Gastrocnemius medialis (tissue), 4 donors: ENCODE results near the gene SLC6A8. TPM values are rescaled to one million over a fixed set of nuclear protein-coding genes. Genes with fewer than 3 reads are reported as not detected.
"Not testable (repeated sequence)": the region's sequence is repeated elsewhere in the genome, so short reads cannot be mapped to it uniquely, and the experiment has no call there.

ENCODE experiments used
- ATAC-seq, 2 donors: fragments of 150-250 bp; one replicate each; pipeline ENCODE4 v1.9.1; 2016
- DNase-seq, 2 donors: peaks; one replicate each; pipeline ENCODE4 v3.0.0-alpha.2; 2019
- H3K27ac ChIP-seq, 4 donors: fragments of 200-600 bp; sonication (generic); 1 replicate in 1 of 4; 2 replicates in 3 of 4; pipeline ENCODE4 v1.5.1; 2016 to 2018; ENCODE audit warnings: mild to moderate bottlenecking in 2 of 4, moderate library complexity in 1 of 4
- H3K27me3 ChIP-seq, 3 donors: fragments of 200-600 bp; sonication (generic) in 2 of 3; 1 replicate in 1 of 3; 2 replicates in 2 of 3; pipeline versions ENCODE4 v1.5.1 to v1.6.0; 2016 to 2019; ENCODE audit warnings: mild to moderate bottlenecking in 1 of 3, moderate library complexity in 1 of 3
- H3K36me3 ChIP-seq, 2 donors: fragments of 200-600 bp; sonication (generic) in 1 of 2; one replicate each; pipeline ENCODE4 v1.5.1; 2017 to 2018
- H3K4me1 ChIP-seq, 2 donors: fragments of 200-600 bp; sonication (generic) in 1 of 2; one replicate each; pipeline ENCODE4 v1.5.1; 2016 to 2017; ENCODE audit warnings: mild to moderate bottlenecking in 2 of 2
- H3K4me3 ChIP-seq, 4 donors: fragments of 200-600 bp; sonication (generic) in 3 of 4; 1 replicate in 1 of 4; 2 replicates in 3 of 4; pipeline ENCODE4 v1.5.1; 2016 to 2019; ENCODE audit warnings: mild to moderate bottlenecking in 2 of 4
- H3K9me3 ChIP-seq, 3 donors: fragments of 200-600 bp; sonication (generic) in 2 of 3; 1 replicate in 1 of 3; 2 replicates in 2 of 3; pipeline ENCODE4 v1.5.1; 2016 to 2019
- CTCF ChIP-seq, 5 experiments: fragments of 450-650 bp in 3 of 5; fragments of 200-600 bp in 2 of 5; sonication (generic) in 2 of 5; IDR thresholded peaks in 4 of 5; conservative IDR thresholded peaks in 1 of 5; 1 replicate in 4 of 5; 2 replicates in 1 of 5; pipeline ENCODE4 v1.5.1; 2016 to 2019; ENCODE audit warnings: antibody characterized with exemption in 5 of 5, mild to moderate bottlenecking in 3 of 5, moderate library complexity in 3 of 5
- POLR2A ChIP-seq, 2 donors: fragments of 450-650 bp; IDR thresholded peaks; one replicate each; pipeline ENCODE4 v1.6.1; 2017; ENCODE audit warnings: antibody characterized with exemption in 2 of 2, mild to moderate bottlenecking in 2 of 2, moderate library complexity in 2 of 2
- in situ Hi-C, 4 donors: fragments of 200-750 bp; cut with MboI; loops; one replicate each; pipeline versions ENCODE4 v1.15.0 to v1.8.0; 2017; ENCODE audit warnings: low sequenced_read_pairs in 4 of 4
- intact Hi-C: fragments of 100-400 bp; cut with DNase I; formaldehyde crosslinking; loops from one replicate; pipeline ENCODE4 v1.15.1; 2023; ENCODE audit warnings: low total_unique reads
- total RNA-seq, 4 donors: library from RNA; depleted of rRNA; stranded (reverse); fragments of >200 nt; gene quantifications; one replicate each; pipeline versions ENCODE4 v1.1.0 to v1.2.3, GENCODE V29; 2016

Gene SLC6A8
- total RNA-seq, 4 donors from 2014 or later, result 40.1 to 78.1 (median 45.0) TPM

GRCh38 chrX:153696100-153696499 lies 8.4 kb downstream of the SLC6A8 start:
- H3K4me3 ChIP-seq, result no peak overlapping the region
- peaks cover 0 to 9% of the 10 kb centered on the region in 2 donors for H3K36me3 ChIP-seq
- TF ChIP-seq POLR2A (IDR thresholded peaks at IDR 0.05) (no peak), CTCF (IDR thresholded peaks at IDR 0.05 in 4 of 5, conservative IDR thresholded peaks at IDR 0.05 in 1 of 5) (no peak)
- intact Hi-C loops, result no loop called here
- H3K9me3 ChIP-seq, result no peaks in the 10 kb centered on the region
- peaks cover 7 to 54% of the 10 kb centered on the region in 2 donors for H3K4me1 ChIP-seq
- in situ Hi-C loops, result no loop called here
- DNase-seq (no peak), ATAC-seq (no peak)
- H3K27me3 ChIP-seq, result no peaks in the 10 kb centered on the region
- peak overlapping the region; percentile 85 to 91 (median 90) for H3K27ac ChIP-seq

- Histone ChIP-seq H3K4me1 (peaks cover 7 to 59% of the 10 kb centered on the region in 2 donors), H3K27ac (peak overlapping the region; percentile 85 to 91 (median 90))
- DNase-seq, ATAC-seq, in situ Hi-C loops, H3K4me3 ChIP-seq, H3K9me3 ChIP-seq, H3K36me3 ChIP-seq, intact Hi-C loops, H3K27me3 ChIP-seq: not testable (repeated sequence)
Measured at GRCh38 chrX:153696538-153696937, 8.8 kb downstream of the SLC6A8 start.

GRCh38 chrX:153696986-153697722 lies 9.4 kb downstream of the SLC6A8 start:
- peak in 1 of 2 donors; percentile 80 for DNase-seq
- H3K9me3 ChIP-seq, intact Hi-C loops, H3K4me3 ChIP-seq, in situ Hi-C loops, H3K27me3 ChIP-seq, H3K36me3 ChIP-seq: not testable (repeated sequence)
- Histone ChIP-seq H3K4me1 (peaks cover 13 to 61% of the 10 kb centered on the region in 2 donors), H3K27ac (peak overlapping the region; percentile 85 to 91 (median 90))
- ATAC-seq, result peak; percentile 59 to 73
- TF ChIP-seq POLR2A (IDR thresholded peaks at IDR 0.05), result peak; percentile 24 to 45

GRCh38 chrX:153697924-153698865 lies 10.5 kb downstream of the SLC6A8 start:
- no peaks in the 10 kb centered on the region for H3K9me3 ChIP-seq
- H3K4me1 ChIP-seq, result peaks cover 18 to 62% of the 10 kb centered on the region in 2 donors
- H3K36me3 ChIP-seq, result peaks cover 0 to 9% of the 10 kb centered on the region in 2 donors
- TF ChIP-seq CTCF (IDR thresholded peaks at IDR 0.05 in 4 of 5, conservative IDR thresholded peaks at IDR 0.05 in 1 of 5) (no peak), POLR2A (IDR thresholded peaks at IDR 0.05) (no peak)
- DNase-seq (no peak), ATAC-seq (no peak)
- no peak overlapping the region for H3K4me3 ChIP-seq
- H3K27me3 ChIP-seq, result no peaks in the 10 kb centered on the region
- in situ Hi-C loops, result no loop called here
- H3K27ac ChIP-seq, result peak overlapping the region; percentile 85 to 91 (median 90)
- intact Hi-C loops, result no loop called here

GRCh38 chrX:153699210-153699783 lies 11.6 kb downstream of the SLC6A8 start:
- intact Hi-C loops, H3K36me3 ChIP-seq, H3K27me3 ChIP-seq, in situ Hi-C loops, ATAC-seq, H3K9me3 ChIP-seq, H3K4me3 ChIP-seq: not testable (repeated sequence)
- peak overlapping the region; percentile 85 to 91 (median 90) for H3K27ac ChIP-seq
- H3K4me1 ChIP-seq, result peaks cover 27 to 72% of the 10 kb centered on the region in 2 donors
- peak in 1 of 2 donors; percentile 22 for DNase-seq
